ENCODE results near the gene MEIG1.

GRCh38 chr10:14911801-14912200 lies 47.4 kb upstream of the MEIG1 start:
- TF ChIP-seq POLR2A (IDR thresholded peaks at IDR 0.05) (no peak), CTCF (IDR thresholded peaks at IDR 0.05) (no peak), EP300 (IDR thresholded peaks at IDR 0.05) (no peak)
